ENCODE data around the gene OSER1. TPM values are rescaled to one million over a fixed set of nuclear protein-coding genes. Genes with fewer than 3 reads are reported as not detected.

Gene OSER1
- polyA plus RNA-seq, 3 donors: 42.3 to 89.1 (median 45.1) TPM

DNA sequence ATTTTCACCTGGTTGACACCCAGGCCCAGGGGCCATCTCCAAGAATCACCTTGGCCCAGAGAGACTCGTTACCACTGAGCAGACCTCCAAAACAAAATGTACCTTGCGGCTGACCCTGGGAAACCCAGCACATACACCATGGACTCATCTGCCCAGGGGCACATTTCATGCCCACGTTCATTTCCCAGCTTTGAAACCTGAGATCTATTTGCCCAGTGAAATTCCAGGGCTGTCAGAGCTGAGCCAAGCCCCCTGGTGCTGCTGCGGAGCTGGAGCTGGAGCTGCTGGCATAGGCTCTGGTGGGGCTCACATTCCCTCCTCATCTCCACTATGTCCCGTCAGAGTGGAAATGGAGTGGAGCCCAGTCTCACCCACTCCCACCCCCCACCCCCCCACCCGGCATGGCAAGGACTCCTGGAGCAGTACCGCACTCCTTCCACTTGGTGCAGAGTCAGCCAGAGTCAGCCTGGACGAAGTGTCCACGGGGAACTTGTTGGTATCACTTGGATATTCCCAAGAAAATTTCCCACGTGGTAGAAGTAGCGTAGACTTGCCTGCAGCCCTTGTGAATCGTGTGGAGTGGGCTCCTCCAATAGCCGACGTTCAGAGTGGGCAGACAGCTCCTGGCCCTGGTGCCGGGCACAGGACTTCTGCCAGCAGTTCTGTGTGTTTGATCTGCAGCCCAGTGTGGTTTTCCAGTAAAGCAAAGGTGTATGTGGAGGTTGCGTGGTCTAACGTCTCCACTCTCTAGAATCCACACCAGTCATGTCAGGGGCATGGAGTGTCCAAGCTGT lies 18.1 kb upstream of the OSER1 start:
- no peaks in the 10 kb centered on the region for H3K36me3 ChIP-seq (replicated peaks in 1 of 2; ENCODE audit: control insufficient read depth in 1 of 2, insufficient read depth in 2 of 2, low read length in 2 of 2)
- no peaks in the 10 kb centered on the region for H3K79me2 ChIP-seq (ENCODE audit: insufficient read depth, low read length)

DNA sequence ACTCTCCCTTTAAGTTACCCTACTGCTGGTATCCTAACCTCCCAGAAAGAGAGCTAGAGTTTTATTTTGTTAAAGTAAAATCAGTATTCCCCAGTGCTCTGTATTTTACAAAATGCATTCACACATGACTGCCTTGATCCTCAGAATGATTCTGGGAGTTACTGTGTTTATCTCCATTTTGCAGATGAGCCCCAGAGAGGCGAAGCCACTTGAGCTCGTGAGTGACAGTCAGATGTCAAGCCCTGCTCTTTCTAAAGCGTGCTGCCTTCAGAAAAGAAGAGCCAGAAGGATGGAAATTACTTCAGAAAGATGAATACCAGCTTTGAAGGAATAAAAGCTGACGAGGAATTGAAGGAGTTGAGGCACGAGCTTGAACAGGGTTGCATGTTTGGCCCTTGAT lies 14.1 kb upstream of the OSER1 start:
- H3K79me2 ChIP-seq (ENCODE audit: insufficient read depth, low read length): no peaks in the 10 kb centered on the region
- no peaks in the 10 kb centered on the region for H3K9me3 ChIP-seq (replicated peaks in 1 of 2; ENCODE audit: control insufficient read depth in 1 of 2, insufficient read depth in 1 of 2, low read length in 2 of 2)
- Mint-ChIP-seq H3K9me3 (peaks cover 0 to 1% (median 0%) of the 10 kb centered on the region in 7 donors), H3K27ac (no peak overlapping the region), H3K27me3 (ENCODE audit: low read depth in 3 of 3) (peaks cover 0 to 2% (median under 1%) of the 10 kb centered on the region in 3 donors), H3K36me3 (no peaks in the 10 kb centered on the region), H3K4me3 (no peak overlapping the region), H3K4me1 (no peaks in the 10 kb centered on the region)
- no peaks in the 10 kb centered on the region for H4K20me1 ChIP-seq (ENCODE audit: insufficient read depth, low read length)
- no peak for DNase-seq
- no peak overlapping the region for H3K4me2 ChIP-seq (replicated peaks; ENCODE audit: extremely low read depth, low read length, poor library complexity, severe bottlenecking)
- H3K36me3 ChIP-seq (replicated peaks in 1 of 2; ENCODE audit: control insufficient read depth in 1 of 2, insufficient read depth in 2 of 2, low read length in 2 of 2): no peaks in the 10 kb centered on the region
- no peak overlapping the region for H3K4me3 ChIP-seq (replicated peaks in 1 of 3; ENCODE audit: low read depth in 2 of 3, low read length in 3 of 3)
- H2AFZ ChIP-seq (ENCODE audit: insufficient read depth, low read depth, low read length, poor library complexity, severe bottlenecking): no peak overlapping the region
- no peak overlapping the region for H3K9ac ChIP-seq (ENCODE audit: insufficient read depth, low read length, poor library complexity, severe bottlenecking)
- 89% methylated on average over 5 of the region's 5 CpGs for WGBS (ENCODE audit: insufficient coverage)
- H3K4me1 ChIP-seq (ENCODE audit: control insufficient read depth in 1 of 2, insufficient read depth in 2 of 2, low read length in 2 of 2): no peaks in the 10 kb centered on the region
- H3K27me3 ChIP-seq (ENCODE audit: control insufficient read depth in 2 of 2, insufficient read depth in 2 of 2, low read length in 2 of 2): no peaks in the 10 kb centered on the region
- TF ChIP-seq, protein P1, sequence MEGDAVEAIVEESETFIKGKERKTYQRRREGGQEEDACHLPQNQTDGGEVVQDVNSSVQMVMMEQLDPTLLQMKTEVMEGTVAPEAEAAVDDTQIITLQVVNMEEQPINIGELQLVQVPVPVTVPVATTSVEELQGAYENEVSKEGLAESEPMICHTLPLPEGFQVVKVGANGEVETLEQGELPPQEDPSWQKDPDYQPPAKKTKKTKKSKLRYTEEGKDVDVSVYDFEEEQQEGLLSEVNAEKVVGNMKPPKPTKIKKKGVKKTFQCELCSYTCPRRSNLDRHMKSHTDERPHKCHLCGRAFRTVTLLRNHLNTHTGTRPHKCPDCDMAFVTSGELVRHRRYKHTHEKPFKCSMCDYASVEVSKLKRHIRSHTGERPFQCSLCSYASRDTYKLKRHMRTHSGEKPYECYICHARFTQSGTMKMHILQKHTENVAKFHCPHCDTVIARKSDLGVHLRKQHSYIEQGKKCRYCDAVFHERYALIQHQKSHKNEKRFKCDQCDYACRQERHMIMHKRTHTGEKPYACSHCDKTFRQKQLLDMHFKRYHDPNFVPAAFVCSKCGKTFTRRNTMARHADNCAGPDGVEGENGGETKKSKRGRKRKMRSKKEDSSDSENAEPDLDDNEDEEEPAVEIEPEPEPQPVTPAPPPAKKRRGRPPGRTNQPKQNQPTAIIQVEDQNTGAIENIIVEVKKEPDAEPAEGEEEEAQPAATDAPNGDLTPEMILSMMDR (IDR thresholded peaks at IDR 0.05): no peak
- no peak overlapping the region for H3K27ac ChIP-seq (ENCODE audit: low read depth in 1 of 2, low read length in 2 of 2)
- intact Hi-C loops (cut with micrococcal nuclease): no loop called here

More for the DNA sequence above, 18.1 kb upstream of the OSER1 start:
- no peak overlapping the region for H3K27ac ChIP-seq (ENCODE audit: low read depth in 1 of 2, low read length in 2 of 2)
- Mint-ChIP-seq H3K4me1 (no peaks in the 10 kb centered on the region), H3K9me3 (peaks cover 0 to 1% (median 0%) of the 10 kb centered on the region in 7 donors), H3K27me3 (ENCODE audit: low read depth in 3 of 3) (peaks cover 0 to 3% (median 0%) of the 10 kb centered on the region in 3 donors), H3K27ac (no peak overlapping the region), H3K4me3 (no peak overlapping the region), H3K36me3 (no peaks in the 10 kb centered on the region)
- no peak overlapping the region for H2AFZ ChIP-seq (ENCODE audit: insufficient read depth, low read depth, low read length, poor library complexity, severe bottlenecking)
- H3K27me3 ChIP-seq (ENCODE audit: control insufficient read depth in 2 of 2, insufficient read depth in 2 of 2, low read length in 2 of 2): no peaks in the 10 kb centered on the region
- no peak overlapping the region for H3K4me2 ChIP-seq (replicated peaks; ENCODE audit: extremely low read depth, low read length, poor library complexity, severe bottlenecking)
- no peaks in the 10 kb centered on the region for H3K4me1 ChIP-seq (ENCODE audit: control insufficient read depth in 1 of 2, insufficient read depth in 2 of 2, low read length in 2 of 2)
- no peak overlapping the region for H3K4me3 ChIP-seq (replicated peaks in 1 of 3; ENCODE audit: low read depth in 2 of 3, low read length in 3 of 3)
- TF ChIP-seq, protein P1 (IDR thresholded peaks at IDR 0.05): no peak
- H4K20me1 ChIP-seq (ENCODE audit: insufficient read depth, low read length): no peaks in the 10 kb centered on the region
- no peak overlapping the region for H3K9ac ChIP-seq (ENCODE audit: insufficient read depth, low read length, poor library complexity, severe bottlenecking)
- intact Hi-C loops (cut with micrococcal nuclease): no loop called here
- WGBS (ENCODE audit: insufficient coverage): 87% methylated on average over 10 of the region's 17 CpGs
- no peak for DNase-seq
- no peaks in the 10 kb centered on the region for H3K9me3 ChIP-seq (replicated peaks in 1 of 2; ENCODE audit: control insufficient read depth in 1 of 2, insufficient read depth in 1 of 2, low read length in 2 of 2)
